Measurements from ENCODE around the gene TMEM273. TPM values are rescaled to one million over a fixed set of nuclear protein-coding genes. Genes with fewer than 3 reads are reported as not detected.

Gene TMEM273
- total and polyA plus RNA-seq, 2 of the 4 experiments (the other 2 are of a cell fraction), result not detected

- CTCF ChIA-PET, result interaction anchor here (0.8 kb wide), 1 partner anchor 71 kb away, joined by 3 read pairs; no protein-coding TSS in a partner anchor
- Histone ChIP-seq H3K18ac (ENCODE audit: low read depth, low read length) (no peak overlapping the region), H2BK20ac (ENCODE audit: low read depth, low read length) (no peak overlapping the region), H4K91ac (ENCODE audit: insufficient read depth, low read depth, low read length) (no peak overlapping the region), H4K8ac (ENCODE audit: low read depth in 2 of 2, low read length in 2 of 2) (no peak overlapping the region), H2BK120ac (ENCODE audit: low read depth, low read length) (no peak overlapping the region), H3K4ac (ENCODE audit: low read depth, low read length) (no peak overlapping the region), H3K79me1 (ENCODE audit: low read depth in 1 of 2, low read length in 2 of 2) (peaks cover 0 to 13% of the 10 kb centered on the region in 2 experiments; a peak in 3 of 4 replicates), H2AK9ac (replicated peaks; ENCODE audit: low read depth, low read length, poor library complexity) (no peak overlapping the region), H3K9me3 (ENCODE audit: control insufficient read depth, insufficient read depth, low read length) (no peaks in the 10 kb centered on the region), H3K9me1 (ENCODE audit: insufficient read depth, low read length) (peaks cover 4% of the 10 kb centered on the region; the same call in 1 of the 2 replicates), H4K20me1 (ENCODE audit: insufficient read depth, low read length) (0 out of 2 replicates have a peak, but pooled peaks cover 4% of the 10 kb centered on the region), H3K27ac (ENCODE audit: insufficient read depth, low read length) (no peak overlapping the region), H3K9ac (ENCODE audit: low read depth, low read length) (no peak overlapping the region), H4K5ac (ENCODE audit: low read depth, low read length) (no peak overlapping the region), H3K23ac (ENCODE audit: low read depth, low read length) (no peak overlapping the region), H2AFZ (replicated peaks; ENCODE audit: low read length, poor library complexity) (no peak overlapping the region), H3K4me2 (ENCODE audit: low read depth, low read length) (no peak overlapping the region), H3K4me1 (ENCODE audit: control insufficient read depth, insufficient read depth, low read length) (peaks cover 8% of the 10 kb centered on the region; the same call in 1 of the 2 replicates), H2BK15ac (ENCODE audit: low read depth, low read length) (no peak overlapping the region), H3K36me3 (ENCODE audit: control insufficient read depth, insufficient read depth, low read length) (no peaks in the 10 kb centered on the region), H3K4me3 (ENCODE audit: insufficient read depth, low read depth, low read length) (no peak overlapping the region), H2BK5ac (ENCODE audit: low read depth, low read length, poor library complexity, severe bottlenecking) (no peak overlapping the region), H3K27me3 (ENCODE audit: control insufficient read depth, insufficient read depth, low read length) (peaks cover 2% of the 10 kb centered on the region), H3K56ac (ENCODE audit: extremely low read depth, insufficient read depth, low read length) (no peak overlapping the region), H3K14ac (replicated peaks; ENCODE audit: low read depth, low read length) (no peak overlapping the region), H2AK5ac (ENCODE audit: low read depth, low read length) (no peak overlapping the region)
- ATAC-seq (ENCODE audit: low read depth) (no peak), DNase-seq (no peak)
- TF ChIP-seq RCOR1 (IDR thresholded peaks at IDR 0.05; ENCODE audit: insufficient replicate concordance, low read length) (no peak), CHD1 (IDR thresholded peaks at IDR 0.05; ENCODE audit: low read depth, low read length) (no peak), MXI1 (IDR thresholded peaks at IDR 0.05; ENCODE audit: borderline replicate concordance, low read depth, low read length) (no peak), NFE2L2 (IDR thresholded peaks at IDR 0.05; ENCODE audit: low read depth, low read length) (no peak), FOS (IDR thresholded peaks at IDR 0.05; ENCODE audit: low read depth, low read length) (no peak), MAFK (IDR thresholded peaks at IDR 0.05; ENCODE audit: low read depth, low read length) (no peak), POLR2A (IDR thresholded peaks at IDR 0.05; ENCODE audit: low read depth, low read length) (no peak), RFX5 (IDR thresholded peaks at IDR 0.05; ENCODE audit: low read depth, low read length) (no peak), USF2 (IDR thresholded peaks at IDR 0.05; ENCODE audit: low read depth, low read length) (no peak), CTCF (conservative IDR thresholded peaks at IDR 0.05; ENCODE audit: low read depth, low read length) (no peak), RAD21 (IDR thresholded peaks at IDR 0.05; ENCODE audit: low read length) (no peak), MAZ (IDR thresholded peaks at IDR 0.05; ENCODE audit: borderline replicate concordance, low read depth, low read length) (no peak), BHLHE40 (IDR thresholded peaks at IDR 0.05; ENCODE audit: low read depth, low read length) (no peak), SMC3 (IDR thresholded peaks at IDR 0.05; ENCODE audit: low read depth, low read length) (no peak), CEBPB (IDR thresholded peaks at IDR 0.05; ENCODE audit: low read depth, low read length) (no peak), ELK1 (IDR thresholded peaks at IDR 0.05; ENCODE audit: borderline replicate concordance, low read depth, low read length) (no peak)
- intact Hi-C loops (cut with micrococcal nuclease) (loop anchor here (10.0 kb wide), 1 partner anchor 176 kb away; the partner anchor contains the start of gene C10orf71), in situ Hi-C loops (cut with MboI; ENCODE audit: low sequenced_read_pairs) (no loop called here), dilution Hi-C loops (cut with HindIII; ENCODE audit: low sequenced_read_pairs, unreplicated experiment) (no loop called here)
- 100% methylated on average over 1 of the region's 6 CpGs; no CpG with 5 or more reads in 1 of the 2 experiments for WGBS, 2 experiments (ENCODE audit: extremely low coverage in 2 of 2, insufficient read length in 1 of 2)
- POLR2A ChIA-PET (ENCODE audit: unreplicated experiment), result no interaction called here
- BruUV-seq (replicated peaks), result no TSS peak
These were observed 69.6 kb downstream of the TMEM273 start for GRCh38 chr10:49118430-49119074.
